NCI-H69 (cell line): ENCODE data around the gene MIB1.
"Not testable (repeated sequence)": the region's sequence is repeated elsewhere in the genome, so short reads cannot be mapped to it uniquely, and the experiment has no call there.

ENCODE experiments used
- DNase-seq: peaks from one replicate; lab custom pipeline; 2025; lab: John Stamatoyannopoulos, UW

MIB1 gene

GRCh38 chr18:21743166-21743832 is 2.7 kb downstream of the MIB1 start:
- no peak for DNase-seq

- DNase-seq = peak; percentile 50
These were observed 4.6 kb downstream of the MIB1 start for GRCh38 chr18:21745231-21745630.

- peak; percentile 79 for DNase-seq
These were observed 6.7 kb downstream of the MIB1 start for GRCh38 chr18:21747268-21747667.

GRCh38 chr18:21747764-21748693 is 7.4 kb downstream of the MIB1 start:
- DNase-seq = peak; percentile 92

- no peak for DNase-seq
These were observed 17.2 kb downstream of the MIB1 start for GRCh38 chr18:21757833-21758232.

GRCh38 chr18:21759836-21760235 is 19.2 kb downstream of the MIB1 start:
- DNase-seq = peak; percentile 87

- DNase-seq = peak; percentile 63
These were observed 19.7 kb downstream of the MIB1 start for GRCh38 chr18:21760321-21760720.

- DNase-seq = peak; percentile 62
These were observed 21.0 kb downstream of the MIB1 start for GRCh38 chr18:21761471-21762115.

GRCh38 chr18:21762181-21762772 is 21.7 kb downstream of the MIB1 start:
- DNase-seq = peak; percentile 27

- DNase-seq = peak; percentile 30
These were observed 23.5 kb downstream of the MIB1 start for GRCh38 chr18:21763846-21764646.

- no peak for DNase-seq
These were observed 28.6 kb downstream of the MIB1 start for GRCh38 chr18:21769206-21769605.

GRCh38 chr18:21774722-21775121 is 34.1 kb downstream of the MIB1 start:
- DNase-seq = no peak

- no peak for DNase-seq
These were observed 37.2 kb downstream of the MIB1 start for GRCh38 chr18:21777814-21778213.

GRCh38 chr18:21786526-21786925 is 45.9 kb downstream of the MIB1 start:
- DNase-seq = no peak

- not testable (repeated sequence) for DNase-seq
These were observed 55.5 kb downstream of the MIB1 start for GRCh38 chr18:21796089-21796488.

- DNase-seq = no peak
These were observed 57.5 kb downstream of the MIB1 start for GRCh38 chr18:21798126-21798525.

- DNase-seq = no peak
These were observed 59.1 kb downstream of the MIB1 start for GRCh38 chr18:21799721-21800120.

- DNase-seq = no peak
These were observed 62.9 kb downstream of the MIB1 start for GRCh38 chr18:21803495-21803894.

- no peak for DNase-seq
These were observed 65.3 kb downstream of the MIB1 start for GRCh38 chr18:21805771-21806366.

- no peak for DNase-seq
These were observed 67.6 kb downstream of the MIB1 start for GRCh38 chr18:21808185-21808584.

- DNase-seq = no peak
These were observed 69.1 kb downstream of the MIB1 start for GRCh38 chr18:21809725-21810124.
